Tibial artery (tissue), 4 donors: ENCODE data around the gene TMEM255B.
A peak's percentile ranks its signal among the peaks of the same experiment; 100 is the strongest.

Experiments used
- DNase-seq, 2 donors: peaks; one replicate each; pipeline ENCODE4 v3.0.0-alpha.2; 2019
- H3K27ac ChIP-seq, 2 donors: fragments of 200-600 bp; sonication (generic) in 1 of 2; 1 replicate in 1 of 2; 2 replicates in 1 of 2; pipeline ENCODE4 v1.5.1; 2018 to 2019; ENCODE audit warnings: mild to moderate bottlenecking in 1 of 2
- H3K27me3 ChIP-seq, 2 donors: fragments of 200-600 bp; sonication (generic) in 1 of 2; one replicate each; pipeline versions ENCODE4 v1.5.1 to v1.6.0; 2016 to 2019
- H3K36me3 ChIP-seq, 3 donors: fragments of 200-600 bp; sonication (generic) in 2 of 3; one replicate each; pipeline ENCODE4 v1.5.1; 2016 to 2019; ENCODE audit warnings: mild to moderate bottlenecking in 2 of 3
- H3K4me1 ChIP-seq, 4 donors: fragments of 200-600 bp; sonication (generic) in 2 of 4; 1 replicate in 3 of 4; 2 replicates in 1 of 4; pipeline ENCODE4 v1.5.1; 2016 to 2019
- H3K4me3 ChIP-seq, 2 donors: fragments of 200-600 bp; sonication (generic) in 1 of 2; 1 replicate in 1 of 2; 2 replicates in 1 of 2; pipeline ENCODE4 v1.5.1; 2018 to 2019; ENCODE audit warnings: mild to moderate bottlenecking in 2 of 2
- H3K9me3 ChIP-seq, 3 donors: fragments of 200-600 bp; sonication (generic) in 1 of 3; one replicate each; pipeline ENCODE4 v1.5.1; 2016 to 2019
- CTCF ChIP-seq, 2 experiments: fragments of 200-600 bp in 1 of 2; fragments of 450-650 bp in 1 of 2; IDR thresholded peaks; one replicate each; pipeline ENCODE4 v1.5.1; 2017 to 2019; ENCODE audit warnings: antibody characterized with exemption in 2 of 2, mild to moderate bottlenecking in 1 of 2, moderate library complexity in 1 of 2
- intact Hi-C: fragments of 100-400 bp; cut with DNase I; formaldehyde crosslinking; loops from one replicate; pipeline ENCODE4 v1.15.0; 2023; ENCODE audit warnings: low total_unique reads

Gene TMEM255B

GRCh38 chr13:113775451-113776145, 16.6 kb downstream of the TMEM255B start:
- intact Hi-C loops = no loop called here
- Histone ChIP-seq H3K4me3 (no peak overlapping the region), H3K9me3 (no peaks in the 10 kb centered on the region), H3K36me3 (no peaks in the 10 kb centered on the region), H3K27me3 (peaks cover 0 to 35% of the 10 kb centered on the region in 2 donors), H3K27ac (no peak overlapping the region), H3K4me1 (no peaks in the 10 kb centered on the region)
- no peak for TF ChIP-seq CTCF (IDR thresholded peaks at IDR 0.05)
- DNase-seq = peak in 1 of 2 donors; percentile 56

GRCh38 chr13:113776231-113777125, 17.5 kb downstream of the TMEM255B start:
- DNase-seq = no peak

GRCh38 chr13:113777311-113778260, 18.6 kb downstream of the TMEM255B start:
- intact Hi-C loops = no loop called here
- no peaks in the 10 kb centered on the region for H3K4me1 ChIP-seq
- H3K27ac ChIP-seq = no peak overlapping the region
- no peaks in the 10 kb centered on the region for H3K36me3 ChIP-seq
- H3K27me3 ChIP-seq = peaks cover 0 to 35% of the 10 kb centered on the region in 2 donors
- no peak overlapping the region for H3K4me3 ChIP-seq
- peak in 1 of 2 donors; percentile 54 for DNase-seq
- TF ChIP-seq CTCF (IDR thresholded peaks at IDR 0.05) = no peak
- no peaks in the 10 kb centered on the region for H3K9me3 ChIP-seq

More at GRCh38 chr13:113776231-113777125, 17.5 kb downstream of the TMEM255B start:
- peaks cover 0 to 35% of the 10 kb centered on the region in 2 donors for H3K27me3 ChIP-seq
- H3K36me3 ChIP-seq = no peaks in the 10 kb centered on the region
- intact Hi-C loops = no loop called here
- H3K4me1 ChIP-seq = no peaks in the 10 kb centered on the region
- TF ChIP-seq CTCF (IDR thresholded peaks at IDR 0.05) = no peak
- H3K27ac ChIP-seq = no peak overlapping the region
- H3K9me3 ChIP-seq = no peaks in the 10 kb centered on the region
- H3K4me3 ChIP-seq = no peak overlapping the region

GRCh38 chr13:113781571-113781970, 22.5 kb downstream of the TMEM255B start:
- DNase-seq = no peak
- no peak overlapping the region for H3K27ac ChIP-seq
- H3K36me3 ChIP-seq = no peaks in the 10 kb centered on the region
- H3K4me3 ChIP-seq = no peak overlapping the region
- peaks cover 0 to 20% of the 10 kb centered on the region in 2 donors for H3K27me3 ChIP-seq
- TF ChIP-seq CTCF (IDR thresholded peaks at IDR 0.05) = no peak
- H3K9me3 ChIP-seq = no peaks in the 10 kb centered on the region
- H3K4me1 ChIP-seq = no peaks in the 10 kb centered on the region
- intact Hi-C loops = no loop called here

GRCh38 chr13:113782472-113782871, 23.4 kb downstream of the TMEM255B start:
- Histone ChIP-seq H3K4me1 (no peaks in the 10 kb centered on the region), H3K4me3 (no peak overlapping the region), H3K27ac (no peak overlapping the region), H3K36me3 (no peaks in the 10 kb centered on the region), H3K9me3 (no peaks in the 10 kb centered on the region), H3K27me3 (peaks cover 0 to 11% of the 10 kb centered on the region in 2 donors)
- no peak for DNase-seq
- TF ChIP-seq CTCF (IDR thresholded peaks at IDR 0.05) = no peak
- intact Hi-C loops = no loop called here
